A204.1 (cell line): ENCODE data around the gene OSTC.
"Not testable (repeated sequence)": the region's sequence is repeated elsewhere in the genome, so short reads cannot be mapped to it uniquely, and the experiment has no call there.

ENCODE experiments used
- FAIRE-seq: peaks from 2 replicates; lab custom pipeline; 2012; peaks lifted over from hg19 to GRCh38; lab: Jason Lieb, UNC

Gene OSTC

GRCh38 chr4:108646706-108647105, 3.7 kb upstream of the OSTC start:
- FAIRE-seq, result no peak

- FAIRE-seq, result no peak
These were observed 562 bp upstream of the OSTC start for GRCh38 chr4:108649863-108650211.

GRCh38 chr4:108651014-108651791, 804 bp downstream of the OSTC start:
- peak; percentile 30 for FAIRE-seq

GRCh38 chr4:108662629-108663028, 12.2 kb downstream of the OSTC start:
- FAIRE-seq, result no peak

- FAIRE-seq, result no peak
These were observed 24.1 kb downstream of the OSTC start for GRCh38 chr4:108674356-108674977.

GRCh38 chr4:108681321-108681809, 31.0 kb downstream of the OSTC start:
- FAIRE-seq, result no peak

- FAIRE-seq, result peak; percentile 87
These were observed 33.1 kb downstream of the OSTC start for GRCh38 chr4:108683479-108683878.

GRCh38 chr4:108685036-108685686, 34.8 kb downstream of the OSTC start:
- no peak for FAIRE-seq

GRCh38 chr4:108690738-108691137, 40.3 kb downstream of the OSTC start:
- FAIRE-seq, result no peak

- FAIRE-seq, result no peak
These were observed 42.8 kb downstream of the OSTC start for GRCh38 chr4:108693211-108693610.

GRCh38 chr4:108693819-108694218, 43.4 kb downstream of the OSTC start:
- no peak for FAIRE-seq

- FAIRE-seq, result no peak
These were observed 44.0 kb downstream of the OSTC start for GRCh38 chr4:108694423-108694822.

- FAIRE-seq, result no peak
These were observed 44.7 kb downstream of the OSTC start for GRCh38 chr4:108695062-108695461.

- no peak for FAIRE-seq
These were observed 45.8 kb downstream of the OSTC start for GRCh38 chr4:108696160-108696559.

GRCh38 chr4:108700081-108700757, 49.8 kb downstream of the OSTC start:
- no peak for FAIRE-seq

GRCh38 chr4:108702960-108703359, 52.6 kb downstream of the OSTC start:
- FAIRE-seq, result no peak

- FAIRE-seq, result no peak
These were observed 53.0 kb downstream of the OSTC start for GRCh38 chr4:108703370-108703769.

GRCh38 chr4:108703966-108704365, 53.6 kb downstream of the OSTC start:
- no peak for FAIRE-seq

GRCh38 chr4:108706289-108706688, 55.9 kb downstream of the OSTC start:
- FAIRE-seq, result no peak

- no peak for FAIRE-seq
These were observed 58.8 kb downstream of the OSTC start for GRCh38 chr4:108709234-108709633.

- no peak for FAIRE-seq
These were observed 59.3 kb downstream of the OSTC start for GRCh38 chr4:108709722-108710121.

GRCh38 chr4:108710578-108710977, 60.2 kb downstream of the OSTC start:
- FAIRE-seq, result not testable (repeated sequence)

- no peak for FAIRE-seq
These were observed 64.5 kb downstream of the OSTC start for GRCh38 chr4:108714880-108715279.
